Body of pancreas (tissue), 4 donors: ENCODE results near the gene COBLL1.

Source experiments
- CTCF ChIP-seq, 7 experiments: fragments of 450-650 bp in 4 of 7; fragments of 200-600 bp in 3 of 7; sonication (generic) in 3 of 7; IDR thresholded peaks; one replicate each; pipeline ENCODE4 v1.5.1; 2016 to 2019; ENCODE audit warnings: antibody characterized with exemption in 7 of 7
- POLR2A ChIP-seq, 3 donors: fragments of 450-650 bp; IDR thresholded peaks; one replicate each; pipeline ENCODE4 v1.6.1; 2016; ENCODE audit warnings: antibody characterized with exemption in 3 of 3, mild to moderate bottlenecking in 2 of 3

GRCh38 chr2:164877169-164877568, 35.5 kb upstream of the COBLL1 start:
- no peak for TF ChIP-seq CTCF (IDR thresholded peaks at IDR 0.05)
- no peak for TF ChIP-seq POLR2A (IDR thresholded peaks at IDR 0.05)
